GM12892 (cell line): ENCODE data around the gene CDC45.

Experiments
- DNase-seq: peaks from one replicate; pipeline ENCODE4 v3.0.0; 2011; ENCODE audit not compliant: insufficient read length
- FAIRE-seq: peaks from 2 replicates; lab custom pipeline; 2011; peaks lifted over from hg19 to GRCh38; lab: Jason Lieb, UNC
- POLR2A ChIP-seq: IDR thresholded peaks from 2 replicates; pipeline ENCODE4 v1.6.1; 2011; ENCODE audit warnings: low read depth, low read length, control low read depth
- POLR2AphosphoS5 ChIP-seq: IDR thresholded peaks from 2 replicates; pipeline ENCODE4 v1.6.1; 2011; ENCODE audit warnings: low read depth, low read length, control low read depth
- TAF1 ChIP-seq: IDR thresholded peaks from 2 replicates; pipeline ENCODE4 v1.6.1; 2011; ENCODE audit warnings: low read depth, mild to moderate bottlenecking, control low read depth, low read length, borderline replicate concordance

Gene CDC45

GRCh38 chr22:19492504-19493174 is 12.9 kb downstream of the CDC45 start:
- FAIRE-seq: no peak
- no peak for DNase-seq
- TF ChIP-seq POLR2A: no peak
- TF ChIP-seq TAF1: no peak
- no peak for TF ChIP-seq POLR2AphosphoS5

DNA sequence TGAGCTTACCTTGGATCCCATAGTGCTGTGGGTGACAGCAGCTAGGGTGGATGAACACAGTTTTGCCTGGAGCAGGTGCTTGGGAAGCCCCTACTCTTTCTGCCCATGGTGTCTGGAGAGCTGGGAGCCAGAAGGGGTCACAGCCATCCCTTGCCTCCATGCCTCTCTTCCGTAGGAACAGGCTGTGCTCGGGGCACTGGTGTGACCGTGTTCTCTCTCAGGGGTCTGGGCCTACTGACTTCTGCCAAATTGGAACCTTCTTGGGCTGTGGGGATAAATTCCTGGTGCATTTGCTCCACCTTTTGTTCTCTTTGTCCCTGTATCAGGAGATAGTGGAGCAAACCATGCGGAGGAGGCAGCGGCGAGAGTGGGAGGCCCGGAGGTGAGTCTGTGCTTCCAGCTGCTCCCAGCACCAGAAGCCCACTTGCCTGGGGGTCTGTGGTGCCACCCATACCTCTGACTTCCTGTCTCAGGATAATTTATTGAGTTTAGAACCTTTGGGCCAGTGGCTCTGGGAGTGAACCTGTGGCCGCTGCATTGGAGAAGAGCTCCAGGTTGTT is 14.4 kb downstream of the CDC45 start:
- FAIRE-seq: no peak

GRCh38 chr22:19494676-19495173 is 15.0 kb downstream of the CDC45 start:
- DNase-seq (no peak), FAIRE-seq (no peak)
- TF ChIP-seq TAF1 (no peak), POLR2AphosphoS5 (no peak), POLR2A (no peak)

More for the DNA sequence above, 14.4 kb downstream of the CDC45 start:
- TF ChIP-seq TAF1: no peak
- TF ChIP-seq POLR2AphosphoS5: no peak
- no peak for TF ChIP-seq POLR2A
- no peak for DNase-seq

DNA sequence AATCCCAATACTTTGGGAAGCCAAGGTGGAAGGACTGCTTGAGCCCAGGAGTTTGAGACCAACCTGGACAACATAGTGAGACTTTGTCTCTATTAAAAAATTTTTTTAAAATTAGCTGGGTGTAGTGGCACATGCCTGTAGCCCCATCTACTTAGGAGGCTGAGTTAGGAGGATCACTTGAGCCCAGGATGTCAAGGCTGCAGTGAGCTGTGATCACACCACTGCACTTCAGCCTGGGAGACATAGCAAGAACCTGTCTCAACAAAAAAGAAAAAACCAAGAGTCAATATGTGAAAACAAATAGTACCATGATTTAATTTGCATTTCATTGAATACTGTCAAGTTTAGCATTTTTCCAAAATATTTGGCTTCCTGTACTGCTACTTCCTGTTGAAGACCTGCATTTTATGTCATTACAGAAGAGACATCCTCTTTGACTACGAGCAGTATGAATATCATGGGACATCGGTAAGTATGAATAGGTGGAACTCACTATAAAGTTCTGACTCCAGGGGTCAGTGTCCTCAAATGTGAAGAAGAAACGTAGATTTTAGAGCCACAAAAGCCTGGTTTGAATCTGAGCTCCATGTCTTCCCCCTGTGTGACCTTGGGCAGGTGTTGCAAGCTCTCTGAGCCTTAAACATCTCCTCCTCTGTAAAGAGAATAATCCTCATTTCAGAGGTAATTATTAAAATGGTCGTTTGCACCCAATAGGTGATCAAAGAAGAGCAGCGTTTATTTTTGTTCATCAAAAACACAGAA is 16.0 kb downstream of the CDC45 start:
- FAIRE-seq: no peak
- DNase-seq: no peak
- TF ChIP-seq POLR2A (no peak), TAF1 (no peak), POLR2AphosphoS5 (no peak)

DNA sequence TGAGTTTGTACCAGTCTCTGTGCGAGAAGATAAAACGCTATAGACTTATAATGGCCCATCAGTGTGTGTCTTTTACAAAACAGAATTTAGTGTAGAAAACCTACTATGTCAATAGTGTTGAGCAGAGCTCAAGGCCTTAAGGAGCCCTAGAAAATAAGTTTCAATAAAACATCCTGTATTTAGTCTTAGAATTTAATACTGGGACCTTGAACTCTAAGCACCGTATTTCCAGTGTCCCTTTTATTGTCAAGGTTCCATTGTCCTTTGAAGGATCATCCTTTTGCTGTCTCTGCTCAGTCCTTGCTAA is 16.6 kb downstream of the CDC45 start:
- no peak for DNase-seq
- FAIRE-seq: no peak
- TF ChIP-seq TAF1 (no peak), POLR2A (no peak), POLR2AphosphoS5 (no peak)

- no peak for FAIRE-seq
- DNase-seq: no peak
- no peak for TF ChIP-seq POLR2AphosphoS5
- no peak for TF ChIP-seq TAF1
These were observed 17.5 kb downstream of the CDC45 start for GRCh38 chr22:19497245-19497644.

DNA sequence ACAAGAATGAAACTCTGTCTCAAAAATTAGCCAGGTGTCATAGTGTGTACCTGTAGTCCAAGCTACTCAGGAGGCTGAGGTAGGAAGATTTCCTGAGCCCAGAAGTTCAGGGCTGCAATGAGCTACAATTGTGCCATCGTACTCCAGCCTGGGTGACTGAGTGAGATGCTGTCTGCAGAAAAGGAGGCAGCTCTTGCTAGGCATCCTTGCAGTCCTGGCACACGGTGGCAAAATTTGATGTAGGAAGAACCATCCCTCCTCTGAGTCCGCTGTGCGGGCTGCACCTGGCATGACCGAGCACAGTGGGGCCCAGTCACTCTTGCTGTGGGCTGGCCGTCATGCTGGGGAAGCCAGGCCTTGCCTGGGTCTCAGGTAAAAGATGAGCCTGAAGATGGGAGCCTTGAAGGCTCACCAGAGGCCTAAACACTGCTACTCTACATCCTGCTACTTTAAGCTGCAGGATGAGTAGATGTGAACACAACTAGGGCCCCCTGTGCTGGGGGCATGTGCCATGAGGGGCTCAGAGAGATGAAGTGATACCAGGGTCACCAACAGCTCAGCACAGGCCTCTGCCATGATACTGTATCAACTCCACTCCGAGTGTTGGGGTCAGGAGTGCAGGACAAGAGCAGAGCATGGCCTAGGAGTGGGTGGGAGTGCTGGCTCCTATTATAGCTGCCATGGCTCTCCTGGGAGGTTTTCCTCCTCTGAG is 18.6 kb downstream of the CDC45 start:
- no peak for TF ChIP-seq TAF1
- no peak for TF ChIP-seq POLR2AphosphoS5
- no peak for TF ChIP-seq POLR2A

DNA sequence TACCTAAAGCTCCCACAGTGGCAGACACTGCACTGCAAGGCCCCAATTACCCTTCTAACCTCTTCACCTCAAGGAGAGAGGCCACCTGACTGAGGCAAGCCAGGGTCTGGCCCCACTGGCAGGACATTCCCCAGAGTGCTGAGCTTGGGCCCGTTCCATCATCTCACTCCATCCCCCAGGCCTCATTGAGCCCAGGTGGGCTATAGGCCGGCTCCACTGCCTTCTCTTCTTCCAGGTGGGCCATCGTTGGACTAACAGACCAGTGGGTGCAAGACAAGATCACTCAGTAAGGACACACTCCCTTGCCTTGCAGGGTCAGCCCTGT is 19.1 kb downstream of the CDC45 start:
- TF ChIP-seq TAF1 (no peak), POLR2AphosphoS5 (no peak), POLR2A (no peak)
- no peak for FAIRE-seq
- DNase-seq: no peak

More for the DNA sequence above, 18.6 kb downstream of the CDC45 start:
- FAIRE-seq (no peak), DNase-seq (no peak)

- TF ChIP-seq POLR2AphosphoS5 (no peak), POLR2A (no peak), TAF1 (no peak)
- no peak for DNase-seq
- FAIRE-seq: no peak
These were observed 19.6 kb downstream of the CDC45 start for GRCh38 chr22:19499236-19499879.

- DNase-seq (no peak), FAIRE-seq (no peak)
- no peak for TF ChIP-seq POLR2A
These were observed 20.1 kb downstream of the CDC45 start for GRCh38 chr22:19499880-19500242.

DNA sequence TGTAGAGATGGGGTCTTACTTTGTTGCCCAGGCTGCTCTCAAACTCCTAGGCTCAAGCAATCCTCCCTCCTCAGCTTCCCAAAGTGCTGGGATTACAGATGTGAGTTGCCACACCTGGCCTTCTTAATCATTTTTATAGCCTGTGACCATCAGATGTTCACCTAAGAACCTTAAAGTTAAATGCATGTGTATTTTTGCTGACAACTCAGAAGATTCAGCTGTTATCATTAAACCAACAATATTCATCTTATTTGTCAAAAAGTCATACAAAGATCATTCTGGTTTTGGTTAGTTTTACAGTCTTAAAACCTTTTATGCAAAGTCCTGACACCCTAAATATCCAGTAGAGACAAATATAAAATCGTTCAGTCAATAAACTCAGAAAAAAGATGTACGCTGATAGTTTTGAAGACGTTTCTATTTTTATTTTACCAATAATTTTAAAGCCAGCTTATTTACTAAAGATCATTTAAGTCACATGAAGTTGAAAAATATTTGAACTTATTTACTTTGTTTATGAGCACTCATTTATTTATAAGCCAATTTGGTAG is 22.3 kb downstream of the CDC45 start:
- TF ChIP-seq POLR2A: no peak
- TF ChIP-seq POLR2AphosphoS5: no peak
- TF ChIP-seq TAF1: no peak
- DNase-seq (no peak), FAIRE-seq (no peak)

GRCh38 chr22:19503367-19503766 is 23.6 kb downstream of the CDC45 start:
- no peak for TF ChIP-seq POLR2AphosphoS5
- TF ChIP-seq TAF1: no peak
- TF ChIP-seq POLR2A: no peak
- no peak for DNase-seq
- FAIRE-seq: no peak
